ENCODE data around the gene MAPK8IP2.

Gene MAPK8IP2

DNA sequence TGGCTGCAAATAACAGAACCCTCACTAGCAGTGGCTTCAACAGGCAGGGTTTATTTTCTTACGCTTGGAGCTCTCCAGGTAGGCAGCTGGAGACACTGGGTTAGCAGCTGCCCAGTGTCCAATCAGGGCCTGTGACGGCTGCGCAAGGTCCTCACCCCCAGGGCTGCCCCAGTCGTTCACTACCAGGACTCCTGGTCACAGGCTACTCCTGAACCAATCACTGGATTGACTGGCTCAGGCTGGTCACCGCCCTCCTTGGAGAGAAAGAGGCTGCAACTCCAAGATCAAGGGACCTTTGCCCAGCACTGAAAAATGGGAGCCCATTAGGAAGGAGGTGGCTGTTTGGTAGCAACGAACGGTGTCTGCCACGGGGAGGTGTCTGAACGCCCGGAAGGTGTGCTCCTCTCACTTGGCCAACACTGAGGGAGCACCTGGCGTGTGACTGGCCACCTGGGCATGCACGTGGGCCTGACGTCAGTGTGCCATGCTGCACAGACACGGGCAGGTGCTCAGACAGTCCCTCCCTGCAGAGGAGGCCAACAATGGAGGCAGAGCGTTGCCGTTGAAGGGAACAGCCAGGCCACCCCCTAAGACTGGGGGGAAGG is 22.2 kb downstream of the MAPK8IP2 start:
- H3K4me2 ChIP-seq (ENCODE audit: low read length), result no peak overlapping the region
- H3K4me3 ChIP-seq (ENCODE audit: low read length), result no peak overlapping the region
- peaks cover 22% of the 10 kb centered on the region for H3K4me1 ChIP-seq (ENCODE audit: control insufficient read depth, insufficient read depth, low read length)
- peaks cover 29% of the 10 kb centered on the region for H3K27me3 ChIP-seq (ENCODE audit: control insufficient read depth, insufficient read depth, low read length)
- H3K9ac ChIP-seq (ENCODE audit: low read depth, low read length), result no peak overlapping the region
- H3K36me3 ChIP-seq (ENCODE audit: insufficient read depth, low read length), result peaks cover 6% of the 10 kb centered on the region
- H3K9me3 ChIP-seq (replicated peaks; ENCODE audit: low read length), result no peaks in the 10 kb centered on the region

DNA sequence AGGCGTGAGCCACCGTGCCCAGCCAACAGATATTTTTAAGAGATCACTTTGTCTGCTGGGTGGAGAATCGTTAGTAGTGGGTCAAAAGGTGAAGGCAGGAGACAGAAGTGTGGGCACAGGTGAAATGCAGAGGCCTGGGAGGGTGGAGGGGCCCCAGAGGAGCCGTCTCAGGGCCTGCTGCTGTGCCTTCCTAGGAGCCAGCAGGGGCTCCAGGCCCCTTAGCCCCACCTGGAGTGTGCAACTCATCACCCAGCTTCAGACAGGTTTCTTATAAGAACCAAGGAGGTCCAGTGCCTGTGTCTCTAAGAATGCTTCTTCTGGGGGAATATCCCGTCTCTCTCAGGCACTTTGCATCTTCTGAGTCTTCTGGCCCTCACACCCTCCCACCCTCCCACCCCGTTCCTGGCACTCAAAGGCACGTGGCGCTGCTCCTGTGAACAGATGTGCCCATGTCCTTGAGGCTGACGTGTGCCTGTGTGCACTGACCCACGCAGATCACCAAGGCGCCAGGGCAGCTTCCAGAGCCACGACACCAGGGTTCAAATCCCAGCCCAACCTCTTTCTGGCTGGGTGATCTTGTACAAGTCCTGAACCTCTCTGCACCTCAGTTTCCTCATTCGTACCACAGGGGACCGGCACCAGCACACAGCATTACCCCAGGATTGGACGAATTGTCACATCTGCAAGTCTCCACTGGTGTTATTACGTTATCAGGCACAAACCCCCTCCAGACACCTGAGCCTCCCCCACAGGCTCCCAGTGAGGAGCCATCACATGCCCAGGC is 23.9 kb downstream of the MAPK8IP2 start:
- Histone ChIP-seq H3K36me3 (ENCODE audit: insufficient read depth, low read length) (peaks cover 6% of the 10 kb centered on the region), H3K27me3 (ENCODE audit: control insufficient read depth, insufficient read depth, low read length) (peaks cover 26% of the 10 kb centered on the region), H3K9me3 (replicated peaks; ENCODE audit: low read length) (no peaks in the 10 kb centered on the region), H3K4me2 (ENCODE audit: low read length) (no peak overlapping the region), H3K4me1 (ENCODE audit: control insufficient read depth, insufficient read depth, low read length) (peaks cover 29% of the 10 kb centered on the region), H3K4me3 (ENCODE audit: low read length) (no peak overlapping the region), H3K9ac (ENCODE audit: low read depth, low read length) (no peak overlapping the region)

DNA sequence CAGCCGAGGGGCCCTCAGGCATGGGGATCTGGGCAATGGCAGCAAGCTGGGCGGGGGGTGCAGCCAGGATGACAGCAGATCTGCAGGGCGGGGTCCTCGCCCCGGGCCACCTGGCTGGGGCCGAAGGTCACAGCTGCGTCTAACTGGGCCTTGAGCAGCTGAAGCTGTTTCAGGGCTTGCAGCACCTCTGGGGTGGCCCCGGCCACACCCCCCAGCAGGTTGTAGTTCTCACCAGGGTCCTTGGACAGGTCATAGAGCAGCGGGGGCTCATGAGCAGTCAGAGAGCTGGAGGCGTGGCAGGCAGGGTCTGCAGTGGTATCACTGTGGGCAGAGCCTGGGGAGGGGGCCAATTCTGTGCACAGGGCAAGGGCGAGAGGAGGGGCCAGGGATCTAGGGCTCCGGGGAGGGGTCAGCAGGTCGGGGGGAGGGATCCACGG is 24.6 kb downstream of the MAPK8IP2 start:
- Histone ChIP-seq H3K4me3 (ENCODE audit: low read length) (no peak overlapping the region), H3K27me3 (ENCODE audit: control insufficient read depth, insufficient read depth, low read length) (peaks cover 22% of the 10 kb centered on the region), H3K4me2 (ENCODE audit: low read length) (no peak overlapping the region), H3K9ac (ENCODE audit: low read depth, low read length) (no peak overlapping the region), H3K4me1 (ENCODE audit: control insufficient read depth, insufficient read depth, low read length) (peaks cover 29% of the 10 kb centered on the region), H3K36me3 (ENCODE audit: insufficient read depth, low read length) (peaks cover 6% of the 10 kb centered on the region), H3K9me3 (replicated peaks; ENCODE audit: low read length) (no peaks in the 10 kb centered on the region)

DNA sequence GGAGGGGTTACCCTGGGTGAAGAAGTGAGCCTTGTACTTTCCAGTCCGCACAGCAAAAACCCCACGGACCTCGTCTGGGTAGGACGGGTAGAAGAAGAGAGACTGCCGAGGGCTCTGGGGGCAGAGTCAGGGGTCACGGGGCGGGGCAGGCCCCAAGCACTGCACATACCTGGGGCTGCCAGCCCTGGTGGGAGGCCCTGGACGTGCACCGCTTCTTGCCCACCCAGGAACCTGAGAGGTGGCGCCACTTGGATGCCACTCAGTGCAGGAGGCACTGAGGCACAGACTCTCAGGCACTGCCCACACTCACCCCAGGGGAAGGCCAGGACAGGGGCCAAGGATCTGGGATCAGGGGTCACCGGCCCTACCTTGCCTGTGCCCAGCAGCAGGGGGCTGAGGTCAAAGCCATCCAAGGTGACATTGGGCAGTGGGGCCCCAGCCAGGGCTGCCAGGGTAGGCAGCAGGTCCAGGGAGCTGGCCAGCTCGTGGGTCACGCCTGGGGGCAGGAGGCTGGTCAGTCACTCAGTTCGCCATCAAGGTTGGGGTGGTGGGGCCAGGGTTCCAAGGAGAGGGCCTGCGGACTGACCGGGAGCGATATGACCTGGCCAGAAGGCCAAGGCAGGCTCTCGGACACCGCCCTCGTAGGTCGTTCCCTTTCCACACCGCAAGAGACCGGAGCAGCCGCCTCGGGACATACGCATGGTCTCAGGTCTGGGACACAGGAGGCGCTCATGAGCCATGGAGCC is 25.1 kb downstream of the MAPK8IP2 start:
- no peak overlapping the region for H3K9ac ChIP-seq (ENCODE audit: low read depth, low read length)
- H3K9me3 ChIP-seq (replicated peaks; ENCODE audit: low read length), result no peaks in the 10 kb centered on the region
- peaks cover 21% of the 10 kb centered on the region for H3K27me3 ChIP-seq (ENCODE audit: control insufficient read depth, insufficient read depth, low read length)
- peaks cover 26% of the 10 kb centered on the region for H3K4me1 ChIP-seq (ENCODE audit: control insufficient read depth, insufficient read depth, low read length)
- H3K36me3 ChIP-seq (ENCODE audit: insufficient read depth, low read length), result peaks cover 6% of the 10 kb centered on the region
- no peak overlapping the region for H3K4me2 ChIP-seq (ENCODE audit: low read length)
- no peak overlapping the region for H3K4me3 ChIP-seq (ENCODE audit: low read length)

- peaks cover 14% of the 10 kb centered on the region for H3K27me3 ChIP-seq (ENCODE audit: control insufficient read depth, insufficient read depth, low read length)
- H3K4me1 ChIP-seq (ENCODE audit: control insufficient read depth, insufficient read depth, low read length), result peaks cover 23% of the 10 kb centered on the region
- H3K36me3 ChIP-seq (ENCODE audit: insufficient read depth, low read length), result peaks cover 6% of the 10 kb centered on the region
- H3K4me3 ChIP-seq (ENCODE audit: low read length), result no peak overlapping the region
- H3K9me3 ChIP-seq (replicated peaks; ENCODE audit: low read length), result no peaks in the 10 kb centered on the region
- H3K4me2 ChIP-seq (ENCODE audit: low read length), result peak overlapping the region; percentile 90
- no peak overlapping the region for H3K9ac ChIP-seq (ENCODE audit: low read depth, low read length)
These were observed 25.8 kb downstream of the MAPK8IP2 start for GRCh38 chr22:50626314-50626849.

- Histone ChIP-seq H3K4me3 (ENCODE audit: low read length) (peak overlapping the region; percentile 89), H3K36me3 (ENCODE audit: insufficient read depth, low read length) (peaks cover 6% of the 10 kb centered on the region), H3K4me1 (ENCODE audit: control insufficient read depth, insufficient read depth, low read length) (peaks cover 16% of the 10 kb centered on the region), H3K9ac (ENCODE audit: low read depth, low read length) (peak overlapping the region; percentile 86), H3K27me3 (ENCODE audit: control insufficient read depth, insufficient read depth, low read length) (peaks cover 10% of the 10 kb centered on the region), H3K9me3 (replicated peaks; ENCODE audit: low read length) (no peaks in the 10 kb centered on the region), H3K4me2 (ENCODE audit: low read length) (peak overlapping the region; percentile 90)
These were observed 26.5 kb downstream of the MAPK8IP2 start for GRCh38 chr22:50626850-50627641.

DNA sequence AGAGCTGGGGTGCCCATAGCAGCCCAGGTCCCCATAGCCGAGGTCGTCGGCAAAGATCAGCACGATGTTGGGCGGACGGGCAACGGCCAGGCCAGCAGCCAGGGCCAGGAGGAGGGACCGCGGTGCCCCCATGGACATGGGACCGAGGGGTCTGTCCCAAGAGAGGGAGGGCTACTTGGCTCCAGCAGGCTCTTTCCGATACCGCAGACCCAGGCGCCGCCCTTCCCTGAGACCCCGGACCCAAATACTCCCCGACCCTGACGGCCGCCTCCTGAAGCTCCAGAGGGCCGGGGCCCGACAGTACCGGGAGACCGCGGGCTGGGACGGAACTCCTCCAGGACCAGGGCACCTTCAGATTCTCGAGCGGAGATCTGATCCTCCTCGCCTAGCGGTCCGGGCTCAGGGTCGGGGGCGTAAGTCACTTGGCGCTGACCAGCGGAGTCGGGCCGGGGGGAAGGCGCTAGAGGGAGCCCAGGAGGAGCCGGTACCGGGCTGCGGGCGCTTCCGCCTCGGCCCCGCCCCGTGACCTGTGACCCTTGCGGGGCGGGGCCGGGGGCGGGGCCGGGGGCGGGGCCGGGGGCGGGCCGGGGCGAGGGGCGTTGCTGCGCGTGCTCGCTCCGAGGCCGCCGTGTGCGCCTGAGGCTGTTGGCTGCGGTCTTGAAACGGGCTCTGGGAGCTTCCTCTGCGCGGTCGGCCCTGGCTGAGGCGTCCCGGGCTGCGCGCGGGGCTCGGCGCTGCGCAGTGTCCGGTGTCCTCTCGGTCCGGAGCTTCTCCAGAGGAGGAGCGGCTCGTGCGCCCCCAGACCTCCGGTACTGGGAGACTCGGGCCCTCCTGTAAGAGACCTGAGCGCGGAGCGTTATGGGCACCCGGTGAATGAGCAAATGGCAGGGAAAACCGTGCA is 27.3 kb downstream of the MAPK8IP2 start, which contains the start of gene ARSA:
Gene ARSA, minus strand, starts transcription at position 511 of the 901 bp plus-strand sequence. Its CDS starts 373 bp downstream, at position 138.
- H3K36me3 ChIP-seq (ENCODE audit: insufficient read depth, low read length), result peaks cover 6% of the 10 kb centered on the region
- H3K9ac ChIP-seq (ENCODE audit: low read depth, low read length), result peak within 1 kb of the TSS; percentile 86
- peak within 1 kb of the TSS; percentile 99 for H3K4me2 ChIP-seq (ENCODE audit: low read length)

DNA sequence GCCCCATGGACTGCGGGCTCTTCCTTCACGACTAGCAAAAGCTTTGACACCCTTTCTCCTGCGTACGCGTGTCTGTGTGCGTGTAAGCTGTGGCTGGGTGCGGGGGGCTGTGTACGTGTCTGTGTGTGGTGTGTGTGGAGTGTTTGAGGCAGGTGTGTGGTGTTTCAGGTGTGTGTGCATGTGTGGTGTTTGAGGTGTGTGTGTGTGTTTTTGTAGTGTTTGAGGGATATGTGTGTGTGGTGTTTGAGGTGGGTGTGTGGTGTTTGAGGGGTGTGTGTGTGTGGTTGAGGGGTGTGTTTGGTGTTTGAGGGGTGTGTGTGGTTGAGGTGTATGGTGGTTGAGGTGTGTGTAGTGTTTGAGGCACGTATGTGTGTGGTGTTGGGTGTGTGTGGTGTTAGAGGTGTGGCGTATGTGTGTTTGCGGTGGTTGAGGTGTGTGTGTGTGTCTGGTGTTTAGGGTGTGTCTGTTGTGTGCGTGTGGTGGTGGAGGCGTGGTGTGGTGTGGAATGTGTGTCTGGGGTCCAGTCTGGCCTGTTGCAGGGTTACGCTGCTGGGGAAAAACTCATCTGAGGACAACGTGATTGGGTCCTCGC is 28.0 kb downstream of the MAPK8IP2 start:
- no peaks in the 10 kb centered on the region for H3K9me3 ChIP-seq (replicated peaks; ENCODE audit: low read length)
- peaks cover under 1% of the 10 kb centered on the region for H3K27me3 ChIP-seq (ENCODE audit: control insufficient read depth, insufficient read depth, low read length)
- H3K4me3 ChIP-seq (ENCODE audit: low read length), result peak overlapping the region; percentile 89
- H3K4me1 ChIP-seq (ENCODE audit: control insufficient read depth, insufficient read depth, low read length), result peaks cover 14% of the 10 kb centered on the region
- H3K9ac ChIP-seq (ENCODE audit: low read depth, low read length), result peak overlapping the region; percentile 77
- H3K36me3 ChIP-seq (ENCODE audit: insufficient read depth, low read length), result peaks cover 6% of the 10 kb centered on the region
- peak overlapping the region; percentile 99 for H3K4me2 ChIP-seq (ENCODE audit: low read length)

More for the DNA sequence above, 27.3 kb downstream of the MAPK8IP2 start, which contains the start of gene ARSA:
- peaks cover 3% of the 10 kb centered on the region for H3K27me3 ChIP-seq (ENCODE audit: control insufficient read depth, insufficient read depth, low read length)
- peaks cover 14% of the 10 kb centered on the region for H3K4me1 ChIP-seq (ENCODE audit: control insufficient read depth, insufficient read depth, low read length)
- peak within 1 kb of the TSS; percentile 89 for H3K4me3 ChIP-seq (ENCODE audit: low read length)
- no peaks in the 10 kb centered on the region for H3K9me3 ChIP-seq (replicated peaks; ENCODE audit: low read length)

DNA sequence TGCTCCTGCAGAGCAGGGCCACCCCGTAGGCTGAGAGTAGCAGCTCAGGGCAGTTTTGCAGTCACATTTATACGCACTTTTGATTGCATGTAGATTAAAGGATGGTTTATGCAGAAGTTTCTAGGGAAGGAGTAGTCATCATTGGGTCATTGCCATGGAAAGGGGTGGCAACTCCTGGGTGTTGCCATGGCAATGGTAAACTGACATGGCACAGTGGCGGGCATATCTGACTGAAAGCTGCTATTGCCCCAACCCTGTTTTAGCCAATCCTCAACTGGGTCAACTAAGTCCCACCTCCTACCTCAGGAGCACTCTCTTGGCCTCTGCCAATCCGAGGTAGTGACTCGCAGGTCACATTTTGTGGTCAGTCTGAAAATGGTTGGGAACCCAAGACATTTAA is 29.8 kb downstream of the MAPK8IP2 start:
- no peak overlapping the region for H3K4me3 ChIP-seq (ENCODE audit: low read length)
- peaks cover 3% of the 10 kb centered on the region for H3K27me3 ChIP-seq (ENCODE audit: control insufficient read depth, insufficient read depth, low read length)
- H3K9ac ChIP-seq (ENCODE audit: low read depth, low read length), result no peak overlapping the region
- no peaks in the 10 kb centered on the region for H3K36me3 ChIP-seq (ENCODE audit: insufficient read depth, low read length)
- H3K4me1 ChIP-seq (ENCODE audit: control insufficient read depth, insufficient read depth, low read length), result peaks cover 14% of the 10 kb centered on the region
- H3K4me2 ChIP-seq (ENCODE audit: low read length), result no peak overlapping the region
- H3K9me3 ChIP-seq (replicated peaks; ENCODE audit: low read length), result no peaks in the 10 kb centered on the region

- Histone ChIP-seq H3K4me1 (ENCODE audit: control insufficient read depth, insufficient read depth, low read length) (peaks cover 7% of the 10 kb centered on the region), H3K4me2 (ENCODE audit: low read length) (no peak overlapping the region), H3K4me3 (ENCODE audit: low read length) (no peak overlapping the region), H3K9ac (ENCODE audit: low read depth, low read length) (no peak overlapping the region), H3K9me3 (replicated peaks; ENCODE audit: low read length) (no peaks in the 10 kb centered on the region), H3K36me3 (ENCODE audit: insufficient read depth, low read length) (no peaks in the 10 kb centered on the region), H3K27me3 (ENCODE audit: control insufficient read depth, insufficient read depth, low read length) (peaks cover 3% of the 10 kb centered on the region)
These were observed 32.5 kb downstream of the MAPK8IP2 start for GRCh38 chr22:50633086-50633485.
